ENCODE data around the gene CLSTN1. TPM values are rescaled to one million over a fixed set of nuclear protein-coding genes. Genes with fewer than 3 reads are reported as not detected.

The CLSTN1 gene
- total RNA-seq, 1 donor, result 140 TPM

DNA sequence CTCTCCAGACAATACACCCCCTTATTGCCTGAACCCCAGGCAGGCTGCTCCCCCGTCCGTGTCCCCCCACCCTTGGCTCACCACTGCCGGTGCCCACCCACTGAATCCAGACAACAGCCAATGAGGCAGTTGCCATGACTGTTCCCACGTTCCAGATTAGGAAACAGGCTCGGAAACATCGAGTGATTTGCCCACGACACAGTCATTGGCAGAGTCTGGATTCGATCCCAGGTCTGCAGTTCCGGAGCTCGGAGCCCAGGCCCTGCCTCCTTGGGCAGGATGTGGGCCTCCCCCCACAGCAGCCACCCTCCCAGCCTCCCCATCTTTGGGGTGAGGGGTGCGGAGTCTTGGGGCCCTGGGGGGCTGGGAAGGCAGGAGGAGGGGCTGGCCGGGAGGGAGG, 20.3 kb upstream of the CLSTN1 start:
- no peak overlapping the region for H3K27ac ChIP-seq (ENCODE audit: low read depth, low read length)
- H3K79me2 ChIP-seq (ENCODE audit: insufficient read depth, low read length), result no peaks in the 10 kb centered on the region
- H3K4me3 ChIP-seq (ENCODE audit: insufficient read depth, low read length), result peak overlapping the region; percentile 25
- H3K27me3 ChIP-seq (ENCODE audit: insufficient read depth, low read length), result no peaks in the 10 kb centered on the region
- peak overlapping the region; percentile 32 for H3K4me2 ChIP-seq (ENCODE audit: insufficient read depth, low read length)
- H3K36me3 ChIP-seq (ENCODE audit: insufficient read depth, low read length), result no peaks in the 10 kb centered on the region
- TF ChIP-seq, protein P1, sequence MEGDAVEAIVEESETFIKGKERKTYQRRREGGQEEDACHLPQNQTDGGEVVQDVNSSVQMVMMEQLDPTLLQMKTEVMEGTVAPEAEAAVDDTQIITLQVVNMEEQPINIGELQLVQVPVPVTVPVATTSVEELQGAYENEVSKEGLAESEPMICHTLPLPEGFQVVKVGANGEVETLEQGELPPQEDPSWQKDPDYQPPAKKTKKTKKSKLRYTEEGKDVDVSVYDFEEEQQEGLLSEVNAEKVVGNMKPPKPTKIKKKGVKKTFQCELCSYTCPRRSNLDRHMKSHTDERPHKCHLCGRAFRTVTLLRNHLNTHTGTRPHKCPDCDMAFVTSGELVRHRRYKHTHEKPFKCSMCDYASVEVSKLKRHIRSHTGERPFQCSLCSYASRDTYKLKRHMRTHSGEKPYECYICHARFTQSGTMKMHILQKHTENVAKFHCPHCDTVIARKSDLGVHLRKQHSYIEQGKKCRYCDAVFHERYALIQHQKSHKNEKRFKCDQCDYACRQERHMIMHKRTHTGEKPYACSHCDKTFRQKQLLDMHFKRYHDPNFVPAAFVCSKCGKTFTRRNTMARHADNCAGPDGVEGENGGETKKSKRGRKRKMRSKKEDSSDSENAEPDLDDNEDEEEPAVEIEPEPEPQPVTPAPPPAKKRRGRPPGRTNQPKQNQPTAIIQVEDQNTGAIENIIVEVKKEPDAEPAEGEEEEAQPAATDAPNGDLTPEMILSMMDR (IDR thresholded peaks at IDR 0.05; ENCODE audit: extremely low read depth, low read depth, low read length), result no peak
- H4K20me1 ChIP-seq (ENCODE audit: insufficient read depth, low read length), result no peaks in the 10 kb centered on the region
- peaks cover 5% of the 10 kb centered on the region for H3K4me1 ChIP-seq (ENCODE audit: insufficient read depth, low read length)
- H2AFZ ChIP-seq (ENCODE audit: low read length), result peak overlapping the region; percentile 62
- DNase-seq (ENCODE audit: insufficient read length, low spot score, missing footprints), result peak; percentile 88
- no peaks in the 10 kb centered on the region for H3K9me3 ChIP-seq (ENCODE audit: low read depth, low read length)

DNA sequence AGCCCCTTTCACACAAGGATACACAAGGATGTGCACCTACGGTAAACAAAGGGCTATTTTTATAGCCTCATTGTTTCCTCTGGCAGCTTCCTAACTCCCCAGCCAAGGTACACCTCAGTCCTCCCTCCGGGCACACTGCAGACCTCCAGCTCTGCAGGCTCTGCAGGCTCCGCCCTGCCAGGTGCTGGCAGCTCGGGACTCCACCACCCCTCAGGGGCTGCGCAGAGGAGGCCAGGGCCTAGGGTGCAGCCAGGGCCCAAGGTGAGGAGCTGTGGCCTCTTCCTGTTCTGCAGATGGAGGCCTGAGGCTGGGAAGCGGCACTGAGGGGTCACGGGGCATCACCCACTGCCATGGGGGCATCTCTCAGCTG, 19.8 kb upstream of the CLSTN1 start:
- Histone ChIP-seq H3K4me2 (ENCODE audit: insufficient read depth, low read length) (no peak overlapping the region), H4K20me1 (ENCODE audit: insufficient read depth, low read length) (no peaks in the 10 kb centered on the region), H3K36me3 (ENCODE audit: insufficient read depth, low read length) (no peaks in the 10 kb centered on the region), H3K27me3 (ENCODE audit: insufficient read depth, low read length) (no peaks in the 10 kb centered on the region), H3K9me3 (ENCODE audit: low read depth, low read length) (no peaks in the 10 kb centered on the region), H2AFZ (ENCODE audit: low read length) (no peak overlapping the region), H3K4me3 (ENCODE audit: insufficient read depth, low read length) (no peak overlapping the region), H3K27ac (ENCODE audit: low read depth, low read length) (no peak overlapping the region), H3K79me2 (ENCODE audit: insufficient read depth, low read length) (no peaks in the 10 kb centered on the region), H3K4me1 (ENCODE audit: insufficient read depth, low read length) (peaks cover 5% of the 10 kb centered on the region)
- TF ChIP-seq, protein P1 (IDR thresholded peaks at IDR 0.05; ENCODE audit: extremely low read depth, low read depth, low read length), result no peak
- peak; percentile 35 for DNase-seq (ENCODE audit: insufficient read length, low spot score, missing footprints)

DNA sequence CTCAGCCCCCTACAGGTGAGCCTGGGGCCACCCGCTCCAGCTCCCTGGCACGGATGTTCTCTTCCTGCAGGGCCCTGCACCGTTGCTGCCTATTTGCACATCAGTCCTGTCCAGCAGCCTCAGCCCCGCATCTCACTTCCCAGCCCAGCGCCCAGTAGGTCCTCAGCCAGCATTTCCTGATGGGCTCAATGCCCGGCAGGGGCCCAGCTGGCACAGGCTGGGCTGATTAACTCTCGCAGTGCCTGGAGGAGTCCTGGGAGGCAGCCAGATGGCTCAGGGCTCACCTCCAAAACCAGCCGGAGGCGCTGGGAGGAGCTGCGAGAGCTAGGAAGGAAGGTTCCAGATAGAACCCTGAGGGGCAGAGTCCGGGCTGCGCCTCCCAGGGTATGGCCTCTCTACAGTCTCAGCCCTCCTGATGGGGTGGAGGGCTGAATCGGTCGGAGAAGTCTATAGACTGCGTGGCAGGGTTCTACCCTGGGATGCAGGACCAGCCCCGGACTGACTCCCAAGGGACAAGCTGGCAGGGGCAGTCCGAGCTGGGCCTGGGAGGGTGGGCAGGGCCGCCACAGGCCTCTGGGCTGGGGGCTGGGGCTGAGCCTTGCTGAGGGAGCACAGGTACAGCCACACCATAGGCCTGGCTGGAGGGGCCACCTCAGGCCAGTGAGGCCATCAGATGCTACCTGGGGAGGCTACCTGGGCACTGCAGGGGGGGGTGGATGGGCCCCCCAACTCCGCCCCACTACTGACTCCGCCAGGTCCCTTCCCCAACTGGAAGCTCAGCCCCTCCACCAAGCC, 19.2 kb upstream of the CLSTN1 start:
- no peaks in the 10 kb centered on the region for H3K27me3 ChIP-seq (ENCODE audit: insufficient read depth, low read length)
- H3K4me3 ChIP-seq (ENCODE audit: insufficient read depth, low read length), result no peak overlapping the region
- H3K27ac ChIP-seq (ENCODE audit: low read depth, low read length), result no peak overlapping the region
- H3K9me3 ChIP-seq (ENCODE audit: low read depth, low read length), result no peaks in the 10 kb centered on the region
- no peaks in the 10 kb centered on the region for H3K79me2 ChIP-seq (ENCODE audit: insufficient read depth, low read length)
- DNase-seq (ENCODE audit: insufficient read length, low spot score, missing footprints), result peak; percentile 44
- H2AFZ ChIP-seq (ENCODE audit: low read length), result no peak overlapping the region
- H3K4me2 ChIP-seq (ENCODE audit: insufficient read depth, low read length), result no peak overlapping the region
- TF ChIP-seq, protein P1 (IDR thresholded peaks at IDR 0.05; ENCODE audit: extremely low read depth, low read depth, low read length), result no peak
- H4K20me1 ChIP-seq (ENCODE audit: insufficient read depth, low read length), result no peaks in the 10 kb centered on the region
- peaks cover 5% of the 10 kb centered on the region for H3K4me1 ChIP-seq (ENCODE audit: insufficient read depth, low read length)
- no peaks in the 10 kb centered on the region for H3K36me3 ChIP-seq (ENCODE audit: insufficient read depth, low read length)

DNA sequence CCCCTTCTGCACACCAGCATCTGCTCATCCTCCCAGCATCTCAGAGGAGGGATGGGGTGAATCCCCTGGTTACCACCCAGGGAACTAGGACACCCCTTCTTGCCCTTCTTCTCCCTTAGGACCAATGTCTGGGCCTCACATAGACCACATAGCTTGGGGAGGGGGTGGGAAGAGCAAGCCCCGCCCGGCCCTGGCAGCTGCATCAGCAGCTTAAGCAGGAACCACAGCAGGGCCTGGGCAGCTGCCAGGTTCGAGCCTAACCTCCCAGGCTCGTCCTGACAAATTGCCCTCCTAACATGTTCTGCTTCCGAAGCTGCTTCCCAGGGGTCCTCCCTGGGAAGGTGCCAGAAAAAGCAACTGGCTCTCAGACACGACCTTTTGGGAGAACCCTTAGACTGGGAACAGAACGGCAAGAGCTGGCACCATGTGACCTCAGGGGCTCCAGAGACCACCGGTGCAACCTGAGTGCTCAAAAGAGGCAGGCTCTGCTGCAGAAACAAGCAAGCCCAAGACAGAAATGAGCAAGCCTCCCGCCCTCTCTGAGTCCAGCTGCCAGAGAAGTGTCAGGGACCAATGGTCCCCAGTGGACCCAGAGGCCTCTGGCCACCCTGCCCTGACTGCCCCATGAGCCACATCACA, 18.4 kb upstream of the CLSTN1 start:
- Histone ChIP-seq H3K27me3 (ENCODE audit: insufficient read depth, low read length) (no peaks in the 10 kb centered on the region), H3K79me2 (ENCODE audit: insufficient read depth, low read length) (no peaks in the 10 kb centered on the region), H3K4me2 (ENCODE audit: insufficient read depth, low read length) (no peak overlapping the region), H3K4me1 (ENCODE audit: insufficient read depth, low read length) (peaks cover 5% of the 10 kb centered on the region), H3K27ac (ENCODE audit: low read depth, low read length) (no peak overlapping the region), H2AFZ (ENCODE audit: low read length) (no peak overlapping the region), H4K20me1 (ENCODE audit: insufficient read depth, low read length) (no peaks in the 10 kb centered on the region), H3K36me3 (ENCODE audit: insufficient read depth, low read length) (no peaks in the 10 kb centered on the region), H3K9me3 (ENCODE audit: low read depth, low read length) (no peaks in the 10 kb centered on the region), H3K4me3 (ENCODE audit: insufficient read depth, low read length) (no peak overlapping the region)
- DNase-seq (ENCODE audit: insufficient read length, low spot score, missing footprints), result peak; percentile 75
- TF ChIP-seq, protein P1 (IDR thresholded peaks at IDR 0.05; ENCODE audit: extremely low read depth, low read depth, low read length), result no peak
